Stimulated activated naive CD8-positive, alpha-beta T cell treated with anti-CD3 and anti-CD28 coated beads, Interleukin-15, Interleukin-2, amounts not matched to agents 100 U/mL and 50 U/mL, for 24 hours (primary cell): ENCODE measurements around the gene PCNX3.
"Not testable (repeated sequence)": the region's sequence is repeated elsewhere in the genome, so short reads cannot be mapped to it uniquely, and the experiment has no call there.

Experiments used
- ATAC-seq: fragments of 150-1000 bp; cut with Tn5 transposase; one replicate; pipeline ENCODE4 v1.10.0; 2021
- DNase-seq: peaks from one replicate; pipeline ENCODE4 v3.0.0; 2021

Gene PCNX3

GRCh38 chr11:65619281-65619928 lies 3.8 kb downstream of the PCNX3 start:
- no peak for ATAC-seq
- no peak for DNase-seq

- ATAC-seq = no peak
- no peak for DNase-seq
These were observed 5.1 kb downstream of the PCNX3 start for GRCh38 chr11:65620666-65621065.

- no peak for ATAC-seq
- no peak for DNase-seq
These were observed 5.9 kb downstream of the PCNX3 start for GRCh38 chr11:65621460-65621859.

GRCh38 chr11:65622011-65622410 lies 6.4 kb downstream of the PCNX3 start:
- no peak for DNase-seq
- no peak for ATAC-seq

- DNase-seq = no peak
- ATAC-seq = no peak
These were observed 7.6 kb downstream of the PCNX3 start for GRCh38 chr11:65623177-65623576.

GRCh38 chr11:65623852-65624616 lies 8.5 kb downstream of the PCNX3 start:
- no peak for DNase-seq
- ATAC-seq = no peak

GRCh38 chr11:65624931-65625627 lies 9.5 kb downstream of the PCNX3 start:
- no peak for DNase-seq
- no peak for ATAC-seq

GRCh38 chr11:65625628-65626342 lies 10.2 kb downstream of the PCNX3 start:
- peak; percentile 50 for ATAC-seq
- peak; percentile 51 for DNase-seq

- DNase-seq = no peak
These were observed 11.6 kb downstream of the PCNX3 start for GRCh38 chr11:65627202-65627601.

GRCh38 chr11:65629579-65629978 lies 14.0 kb downstream of the PCNX3 start:
- ATAC-seq (no peak), DNase-seq (no peak)

More at GRCh38 chr11:65627202-65627601, 11.6 kb downstream of the PCNX3 start:
- ATAC-seq = no peak

GRCh38 chr11:65630215-65630614 lies 14.6 kb downstream of the PCNX3 start:
- DNase-seq = no peak
- ATAC-seq = no peak

GRCh38 chr11:65633390-65634108 lies 18.0 kb downstream of the PCNX3 start:
- DNase-seq (no peak), ATAC-seq (no peak)

- ATAC-seq = no peak
These were observed 18.5 kb downstream of the PCNX3 start for GRCh38 chr11:65634109-65634436.

GRCh38 chr11:65634440-65634839 lies 18.9 kb downstream of the PCNX3 start:
- DNase-seq (no peak), ATAC-seq (no peak)

More at GRCh38 chr11:65634109-65634436, 18.5 kb downstream of the PCNX3 start:
- no peak for DNase-seq

- DNase-seq (no peak), ATAC-seq (no peak)
These were observed 19.5 kb downstream of the PCNX3 start for GRCh38 chr11:65634905-65635731.

GRCh38 chr11:65636108-65637031 lies 20.8 kb downstream of the PCNX3 start:
- DNase-seq (no peak), ATAC-seq (no peak)

- ATAC-seq (no peak), DNase-seq (no peak)
These were observed 21.5 kb downstream of the PCNX3 start for GRCh38 chr11:65637032-65637557.

- DNase-seq = peak; percentile 87
- ATAC-seq = peak; percentile 63
These were observed 22.3 kb downstream of the PCNX3 start, which contains the start of gene SIPA1 for GRCh38 chr11:65637794-65638419. Gene SIPA1 (plus strand): TSS chr11:65638101. CDS start chr11:65640922, 2,821 bp downstream.

GRCh38 chr11:65639228-65639597 lies 23.6 kb downstream of the PCNX3 start:
- not testable (repeated sequence) for DNase-seq, ATAC-seq
